ENCODE measurements around the gene SMAP1. TPM values are rescaled to one million over a fixed set of nuclear protein-coding genes. Genes with fewer than 3 reads are reported as not detected.

Gene SMAP1
- total and polyA plus RNA-seq, 9 of the 15 experiments (the other 6 are each of a cell fraction or from before 2014, with no cell fraction given) = 11.4 to 26.4 (median 15.5) TPM

DNA sequence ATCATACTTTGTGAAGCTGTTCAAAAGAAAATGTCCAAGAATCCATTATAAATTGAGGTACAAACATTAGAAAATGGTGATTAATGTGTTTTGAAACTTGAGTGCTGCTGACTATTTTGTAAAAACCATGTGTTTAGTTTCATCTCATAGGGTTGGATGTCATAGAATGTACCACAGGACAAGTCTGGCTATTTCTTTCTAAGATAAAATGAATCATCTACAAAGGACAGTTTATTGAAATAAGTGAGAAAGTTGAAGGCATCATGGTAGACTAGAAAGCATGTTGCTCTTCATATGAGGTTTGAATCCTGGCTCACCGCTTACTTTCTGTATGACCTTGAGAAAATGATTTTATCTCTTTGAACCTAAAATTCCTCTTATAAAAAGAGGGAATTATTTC lies 29.2 kb upstream of the SMAP1 start (continued):
- no peak for TF ChIP-seq TAL1 (IDR thresholded peaks at IDR 0.05)

DNA sequence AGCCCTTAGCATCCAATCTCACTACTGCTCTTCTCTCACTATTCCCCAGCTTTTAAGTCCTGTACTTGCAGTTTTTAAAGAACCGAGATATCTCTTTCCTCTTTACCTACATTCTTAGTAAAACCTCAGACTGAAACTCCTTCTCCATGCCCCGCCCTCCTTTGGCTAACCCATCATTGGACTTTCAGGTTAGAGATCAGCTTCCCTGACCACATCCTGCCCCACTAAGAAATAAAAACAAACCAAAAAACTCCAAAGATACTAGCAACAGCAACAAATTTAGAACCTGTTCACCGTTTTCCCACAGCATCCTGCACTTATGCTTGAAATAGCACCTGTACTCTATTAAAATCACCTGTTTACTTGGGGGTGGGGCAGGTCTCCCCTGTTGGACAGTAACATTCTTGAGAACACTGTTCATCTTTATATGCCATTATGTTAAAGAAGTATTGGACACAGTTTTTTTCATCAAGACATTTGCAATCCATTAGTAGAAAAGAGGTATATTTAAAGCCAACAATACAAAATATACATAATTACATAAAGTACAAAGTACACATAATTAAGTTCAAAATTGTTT lies 16.3 kb upstream of the SMAP1 start:
- no peaks in the 10 kb centered on the region for H3K9me3 ChIP-seq (replicated peaks; ENCODE audit: control insufficient read depth, insufficient read depth, low read depth, low read length)
- ATAC-seq = no peak
- BruUV-seq (replicated peaks) = no TSS peak
- in situ Hi-C loops (cut with MboI) (no loop called here), intact Hi-C loops (cut with micrococcal nuclease) (no loop called here)
- no peaks in the 10 kb centered on the region for H3K79me2 ChIP-seq (ENCODE audit: control insufficient read depth, insufficient read depth, low read length)
- no peaks in the 10 kb centered on the region for H3K4me1 ChIP-seq (replicated peaks in 1 of 2; ENCODE audit: control insufficient read depth in 2 of 2, insufficient read depth in 2 of 2, low read length in 2 of 2)
- H3K36me3 ChIP-seq (ENCODE audit: control insufficient read depth, insufficient read depth, low read length) = no peaks in the 10 kb centered on the region
- peaks cover 5 to 10% of the 10 kb centered on the region in 2 experiments; a peak in 3 of 5 replicates for H3K27me3 ChIP-seq (ENCODE audit: control insufficient read depth in 2 of 2, insufficient read depth in 2 of 2, low read length in 2 of 2)
- POLR2A ChIA-PET = interaction anchor here (0.6 to 2.4 kb wide), 3 partner anchors 11 to 85 kb away, joined by 3 to 6 read pairs (median 4); partner anchors contain the start of gene SDHAF4
- H3K27ac ChIP-seq (ENCODE audit: extremely low read depth, low read depth, low read length) = no peak overlapping the region
- CTCF ChIA-PET (ENCODE audit: low intra/inter-chr PET ratio) = no interaction called here
- H3K4me2 ChIP-seq (ENCODE audit: insufficient read depth, low read length) = no peak overlapping the region
- H3K9me1 ChIP-seq (ENCODE audit: control insufficient read depth, insufficient read depth, low read length) = no peaks in the 10 kb centered on the region
- no peaks in the 10 kb centered on the region for H4K20me1 ChIP-seq (replicated peaks; ENCODE audit: control insufficient read depth, insufficient read depth, low read length)
- H3K9ac ChIP-seq (ENCODE audit: insufficient read depth in 1 of 2, low read depth in 2 of 2, low read length in 2 of 2) = no peak overlapping the region
- no peak overlapping the region for H2AFZ ChIP-seq (ENCODE audit: low read depth, low read length)
- H3K4me3 ChIP-seq = no peak overlapping the region
- 2% methylated on average over 3 of the region's 3 CpGs for WGBS (ENCODE audit: insufficient coverage, low coverage, missing lambda C conversion rate)
- FAIRE-seq = no peak
- no peak for DNase-seq (ENCODE audit: extremely low read depth in 1 of 4, low spot score in 3 of 4)
- TF ChIP-seq ZHX1 (conservative IDR thresholded peaks at IDR 0.05; ENCODE audit: low read length) (no peak), ZNF140 (CRISPR knock-in tag; IDR thresholded peaks at IDR 0.05) (no peak), NCOA6 (IDR thresholded peaks at IDR 0.05) (no peak), PURB (CRISPR knock-in tag; IDR thresholded peaks at IDR 0.05; ENCODE audit: low read depth) (no peak), TAL1 (IDR thresholded peaks at IDR 0.05) (no peak), TFAM (CRISPR knock-in tag; conservative IDR thresholded peaks at IDR 0.05) (no peak), ZSCAN32 (CRISPR knock-in tag; IDR thresholded peaks at IDR 0.05) (no peak), CXXC5 (CRISPR knock-in tag; IDR thresholded peaks at IDR 0.05) (no peak), CAMTA2 (CRISPR knock-in tag; conservative IDR thresholded peaks at IDR 0.05) (no peak), PKNOX1 (IDR thresholded peaks at IDR 0.05) (no peak), ATF3 (IDR thresholded peaks at IDR 0.05) (no peak), ATF3 (CRISPR knock-in tag; conservative IDR thresholded peaks at IDR 0.05) (no peak), ZNF785 (CRISPR knock-in tag; IDR thresholded peaks at IDR 0.05) (no peak)
- TF ChIP-seq, protein P1, sequence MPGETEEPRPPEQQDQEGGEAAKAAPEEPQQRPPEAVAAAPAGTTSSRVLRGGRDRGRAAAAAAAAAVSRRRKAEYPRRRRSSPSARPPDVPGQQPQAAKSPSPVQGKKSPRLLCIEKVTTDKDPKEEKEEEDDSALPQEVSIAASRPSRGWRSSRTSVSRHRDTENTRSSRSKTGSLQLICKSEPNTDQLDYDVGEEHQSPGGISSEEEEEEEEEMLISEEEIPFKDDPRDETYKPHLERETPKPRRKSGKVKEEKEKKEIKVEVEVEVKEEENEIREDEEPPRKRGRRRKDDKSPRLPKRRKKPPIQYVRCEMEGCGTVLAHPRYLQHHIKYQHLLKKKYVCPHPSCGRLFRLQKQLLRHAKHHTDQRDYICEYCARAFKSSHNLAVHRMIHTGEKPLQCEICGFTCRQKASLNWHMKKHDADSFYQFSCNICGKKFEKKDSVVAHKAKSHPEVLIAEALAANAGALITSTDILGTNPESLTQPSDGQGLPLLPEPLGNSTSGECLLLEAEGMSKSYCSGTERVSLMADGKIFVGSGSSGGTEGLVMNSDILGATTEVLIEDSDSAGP (CRISPR knock-in tag; IDR thresholded peaks at IDR 0.05) = no peak

Measured in K562 (cell line).